C1 segment of cervical spinal cord (tissue), 14 donors: ENCODE measurements around the gene PPFIBP1.
"Not testable (repeated sequence)": the region's sequence is repeated elsewhere in the genome, so short reads cannot be mapped to it uniquely, and the experiment has no call there.

ENCODE experiments used
- DNase-seq, 14 donors: peaks; one replicate each; lab custom pipeline; 2025; lab: John Stamatoyannopoulos, UW

Gene PPFIBP1

GRCh38 chr12:27709932-27710591 lies 186.1 kb downstream of the PPFIBP1 start:
- DNase-seq: peak in 1 of 14 donors; percentile 9

GRCh38 chr12:27710592-27711316 lies 186.7 kb downstream of the PPFIBP1 start, which contains the start of gene MRPS35:
Gene MRPS35 (plus strand): TSS chr12:27710832. CDS start chr12:27710844, 12 bp downstream.
- DNase-seq: peak; percentile 58 to 93 (median 88)

- DNase-seq: peak in 1 of 14 donors; percentile 12
Measured at GRCh38 chr12:27711317-27711682, 187.3 kb downstream of the PPFIBP1 start.

GRCh38 chr12:27711967-27712366 lies 188.0 kb downstream of the PPFIBP1 start:
- DNase-seq: no peak

GRCh38 chr12:27723212-27723611 lies 199.2 kb downstream of the PPFIBP1 start:
- no peak for DNase-seq

GRCh38 chr12:27730097-27730588 lies 206.1 kb downstream of the PPFIBP1 start:
- DNase-seq: no peak

GRCh38 chr12:27732281-27732680 lies 208.3 kb downstream of the PPFIBP1 start:
- DNase-seq: no peak

- no peak for DNase-seq
Measured at GRCh38 chr12:27733052-27733656, 209.1 kb downstream of the PPFIBP1 start.

GRCh38 chr12:27733791-27734190 lies 209.8 kb downstream of the PPFIBP1 start:
- DNase-seq: no peak

GRCh38 chr12:27734321-27734720 lies 210.3 kb downstream of the PPFIBP1 start:
- not testable (repeated sequence) for DNase-seq

- DNase-seq: no peak
Measured at GRCh38 chr12:27743601-27744000, 219.6 kb downstream of the PPFIBP1 start.
